Endodermal cell (in vitro differentiated cells): ENCODE results near the gene ERH. TPM values are rescaled to one million over a fixed set of nuclear protein-coding genes. Genes with fewer than 3 reads are reported as not detected.

Experiments
- DNase-seq: peaks from one replicate; pipeline ENCODE4 v3.0.0-alpha.2; 2017
- H3K27ac ChIP-seq: 2 replicates; pipeline ENCODE4 v1.5.1; 2013; ENCODE audit warnings: mild to moderate bottlenecking, low read depth, low read length, moderate library complexity
- H3K27me3 ChIP-seq: 2 replicates; pipeline ENCODE4 v1.6.1; 2013; ENCODE audit warnings: mild to moderate bottlenecking, low read length, moderate library complexity; ENCODE audit not compliant: insufficient read depth, control insufficient read depth, poor library complexity, severe bottlenecking
- H3K36me3 ChIP-seq: 2 replicates; pipeline ENCODE4 v1.7.0; 2013; ENCODE audit warnings: mild to moderate bottlenecking, low read length, moderate library complexity; ENCODE audit not compliant: control insufficient read depth, insufficient read depth
- H3K4me1 ChIP-seq: one replicate; pipeline ENCODE4 v1.7.0; 2013; ENCODE audit warnings: low read length; ENCODE audit not compliant: control insufficient read depth, insufficient read depth
- H3K4me3 ChIP-seq: 2 replicates; pipeline ENCODE4 v1.5.1; 2013; ENCODE audit warnings: mild to moderate bottlenecking, low read length, moderate library complexity
- H3K9ac ChIP-seq: 2 replicates; pipeline ENCODE4 v1.6.1; 2013; ENCODE audit warnings: mild to moderate bottlenecking, low read length, moderate library complexity; ENCODE audit not compliant: poor library complexity, severe bottlenecking; ENCODE audit errors: extremely low read depth
- H3K9me3 ChIP-seq: 2 replicates; pipeline ENCODE4 v1.6.1; 2013; ENCODE audit warnings: mild to moderate bottlenecking, low read length, moderate library complexity; ENCODE audit not compliant: control insufficient read depth
- H3K27ac Mint-ChIP-seq: 2 replicates; pipeline ENCODE4 v1.8.0; 2020; ENCODE audit warnings: mixed read lengths
- H3K27me3 Mint-ChIP-seq: 2 replicates; pipeline ENCODE4 v1.8.0; 2021; ENCODE audit warnings: mild to moderate bottlenecking, mixed read lengths; ENCODE audit not compliant: insufficient read depth
- H3K36me3 Mint-ChIP-seq: 2 replicates; pipeline ENCODE4 v1.8.0; 2020; ENCODE audit warnings: low read depth, mixed read lengths
- H3K4me1 Mint-ChIP-seq: 2 replicates; pipeline ENCODE4 v1.8.0; 2020; ENCODE audit warnings: mixed read lengths
- H3K4me3 Mint-ChIP-seq: 2 replicates; pipeline ENCODE4 v1.8.0; 2020; ENCODE audit warnings: mild to moderate bottlenecking, moderate library complexity, mixed read lengths
- H3K9me3 Mint-ChIP-seq: 2 replicates; pipeline ENCODE4 v1.8.0; 2020; ENCODE audit warnings: mild to moderate bottlenecking, mixed read lengths
- CTCF ChIP-seq: fragments of 200-600 bp; sonication (generic); conservative IDR thresholded peaks from 2 replicates; pipeline ENCODE4 v1.5.0; 2021; ENCODE audit warnings: antibody characterized with exemption, mild to moderate bottlenecking
- WGBS, 2 experiments: methylation state at CpG; one replicate each; pipeline versions ENCODE4 v1.1.5 to v1.1.7; 2013; ENCODE audit warnings: missing lambda C conversion rate in 2 of 2, mixed read lengths in 1 of 2; ENCODE audit not compliant: insufficient coverage in 1 of 2, insufficient read length in 1 of 2; 5-methylcytosine and 5-hydroxymethylcytosine counted together
- total RNA-seq, 2 donors: library from RNA; stranded (reverse); fragmentation: NEBNext Ultra II Directional in 1 of 2; extraction: Animal tissue kit (Norgen Biotek cat#: 25700) in 1 of 2; gene quantifications; 2 replicates in 1 of 2; 3 replicates in 1 of 2; pipeline ENCODE4 v1.2.1, GENCODE V29; 2021

Gene ERH
- total RNA-seq, 2 donors from 2014 or later: 325 to 340 TPM

GRCh38 chr14:69378274-69378673 lies 19.8 kb downstream of the ERH start:
- no peak for TF ChIP-seq CTCF
- peaks cover 84% of the 10 kb centered on the region for H3K36me3 ChIP-seq
- no peaks in the 10 kb centered on the region for H3K4me1 ChIP-seq
- H3K27me3 ChIP-seq: no peaks in the 10 kb centered on the region
- Mint-ChIP-seq H3K4me3 (no peak overlapping the region), H3K27ac (no peak overlapping the region), H3K4me1 (no peaks in the 10 kb centered on the region), H3K9me3 (peaks cover 15% of the 10 kb centered on the region), H3K36me3 (peaks cover 66% of the 10 kb centered on the region), H3K27me3 (no peaks in the 10 kb centered on the region)
- no peak overlapping the region for H3K9ac ChIP-seq
- H3K4me3 ChIP-seq: no peak overlapping the region
- no peak for DNase-seq
- WGBS, 2 experiments: 90% methylated on average over 2 of the region's 2 CpGs; no CpG with 5 or more reads in 1 of the 2 experiments
- H3K9me3 ChIP-seq: peaks cover 21% of the 10 kb centered on the region
- no peak overlapping the region for H3K27ac ChIP-seq

- no peaks in the 10 kb centered on the region for H3K27me3 ChIP-seq
- no peak overlapping the region for H3K4me3 ChIP-seq
- no peak for TF ChIP-seq CTCF
- peaks cover 15% of the 10 kb centered on the region for H3K9me3 Mint-ChIP-seq
- H3K4me3 Mint-ChIP-seq: no peak overlapping the region
- peaks cover 57% of the 10 kb centered on the region for H3K36me3 Mint-ChIP-seq
- peaks cover 21% of the 10 kb centered on the region for H3K9me3 ChIP-seq
- H3K9ac ChIP-seq: no peak overlapping the region
- no peak for DNase-seq
- peaks cover 65% of the 10 kb centered on the region for H3K36me3 ChIP-seq
- H3K4me1 Mint-ChIP-seq: no peaks in the 10 kb centered on the region
- no peaks in the 10 kb centered on the region for H3K27me3 Mint-ChIP-seq
- H3K4me1 ChIP-seq: no peaks in the 10 kb centered on the region
- H3K27ac Mint-ChIP-seq: no peak overlapping the region
- H3K27ac ChIP-seq: no peak overlapping the region
Observed at GRCh38 chr14:69376439-69376838, 21.7 kb downstream of the ERH start.

- Histone ChIP-seq H3K4me3 (no peak overlapping the region), H3K27ac (no peak overlapping the region), H3K9ac (no peak overlapping the region), H3K9me3 (peaks cover 21% of the 10 kb centered on the region), H3K27me3 (no peaks in the 10 kb centered on the region), H3K36me3 (peaks cover 58% of the 10 kb centered on the region), H3K4me1 (no peaks in the 10 kb centered on the region)
- no peaks in the 10 kb centered on the region for H3K27me3 Mint-ChIP-seq
- WGBS, 2 experiments: 98 to 100% methylated on average over 5 of the region's 5 CpGs
- no peaks in the 10 kb centered on the region for H3K4me1 Mint-ChIP-seq
- H3K4me3 Mint-ChIP-seq: no peak overlapping the region
- no peak for TF ChIP-seq CTCF
- no peak overlapping the region for H3K27ac Mint-ChIP-seq
- DNase-seq: no peak
- peaks cover 15% of the 10 kb centered on the region for H3K9me3 Mint-ChIP-seq
- peaks cover 54% of the 10 kb centered on the region for H3K36me3 Mint-ChIP-seq
Observed at GRCh38 chr14:69375722-69376121, 22.4 kb downstream of the ERH start.
